ENCODE data around the gene COL1A1. TPM values are rescaled to one million over a fixed set of nuclear protein-coding genes. Genes with fewer than 3 reads are reported as not detected.
A peak's percentile ranks its signal among the peaks of the same experiment; 100 is the strongest.

Gene COL1A1
- total RNA-seq, 1 experiment from 2014 or later, result 104 TPM

- Histone ChIP-seq H3K56ac (ENCODE audit: insufficient read length, low read depth, low read length) (no peak overlapping the region), H3K27me3 (ENCODE audit: insufficient read depth, low read length) (no peaks in the 10 kb centered on the region), H2BK120ac (ENCODE audit: low read depth, low read length, poor library complexity, severe bottlenecking) (no peak overlapping the region), H2AFZ (ENCODE audit: low read length) (no peak overlapping the region), H2AK5ac (ENCODE audit: insufficient read length, low read length) (no peak overlapping the region), H3K4me2 (ENCODE audit: insufficient read depth, insufficient read length, low read length) (no peak overlapping the region), H3K23me2 (ENCODE audit: insufficient read length, low read depth, low read length, poor library complexity, severe bottlenecking) (peaks cover 3% of the 10 kb centered on the region), H3K4ac (ENCODE audit: low read depth, low read length) (no peak overlapping the region), H3T11ph (ENCODE audit: low read length) (no peak overlapping the region), H2BK20ac (ENCODE audit: low read depth, low read length, poor library complexity, severe bottlenecking) (no peak overlapping the region), H3K4me1 (ENCODE audit: insufficient read depth, low read length) (peaks cover 21% of the 10 kb centered on the region), H3K9me3 (ENCODE audit: control insufficient read depth, low read depth, low read length) (no peaks in the 10 kb centered on the region), H2BK12ac (ENCODE audit: insufficient read length, low read depth, low read length) (no peak overlapping the region), H2BK15ac (ENCODE audit: low read depth, low read length) (no peak overlapping the region), H3K27ac (ENCODE audit: insufficient read length, low read depth, low read length) (no peak overlapping the region), H3K23ac (ENCODE audit: insufficient read length, low read depth, low read length) (no peak overlapping the region), H3K18ac (ENCODE audit: insufficient read length, low read depth, low read length) (no peak overlapping the region), H4K8ac (replicated peaks; ENCODE audit: insufficient read length, low read depth, low read length) (no peak overlapping the region), H3K14ac (ENCODE audit: insufficient read depth, low read length) (no peak overlapping the region; the same call in none of the 2 replicates), H2BK5ac (ENCODE audit: insufficient read length, low read length) (no peak overlapping the region), H3K9ac (ENCODE audit: extremely low read depth, insufficient read length, low read length) (no peak overlapping the region), H3K79me2 (ENCODE audit: insufficient read depth, low read length) (no peaks in the 10 kb centered on the region), H4K20me1 (ENCODE audit: control insufficient read depth, insufficient read depth, insufficient read length) (no peaks in the 10 kb centered on the region), H4K5ac (ENCODE audit: insufficient read length, low read depth, low read length) (no peak overlapping the region), H4K91ac (ENCODE audit: insufficient read length, low read depth, low read length) (no peak overlapping the region), H3K79me1 (ENCODE audit: insufficient read depth, low read depth, low read length, poor library complexity, severe bottlenecking) (no peaks in the 10 kb centered on the region)
- no peak for TF ChIP-seq CTCF (conservative IDR thresholded peaks at IDR 0.05)
- H3K27me3 Mint-ChIP-seq (ENCODE audit: low read depth), result peaks cover 17% of the 10 kb centered on the region
- H3K9me3 Mint-ChIP-seq, result no peaks in the 10 kb centered on the region; a peak in 2 of 5 replicates
- WGBS (ENCODE audit: extremely low coverage, insufficient read length, low lambda C conversion rate), result no CpG with 5 or more reads among the region's 9 CpGs
- H3K27ac Mint-ChIP-seq, result peak overlapping the region in 2 of 3 experiments; percentile 3 to 57; a peak in 2 of 7 replicates
- peak overlapping the region; percentile 32 to 35; a peak in 2 of 5 replicates for H3K4me3 Mint-ChIP-seq
- H3K36me3 Mint-ChIP-seq (ENCODE audit: insufficient read depth in 1 of 3, low read depth in 3 of 3), result no peaks in the 10 kb centered on the region; a peak in 1 of 7 replicates
- DNase-seq, result peak; percentile 34
- H3K4me1 Mint-ChIP-seq, result peaks cover 65 to 76% of the 10 kb centered on the region in 2 experiments
Observed at GRCh38 chr17:50211249-50212120, 10.1 kb upstream of the COL1A1 start.

Measured in H9 (cell line).